Stimulated activated CD4-positive, alpha-beta T cell treated with anti-CD3 and anti-CD28 coated beads, Interleukin-15, amount 100 ng/mL, for 24 hours (primary cell): ENCODE results near the gene GALNTL6.
A peak's percentile ranks its signal among the peaks of the same experiment; 100 is the strongest.

Experiments
- DNase-seq: peaks from one replicate; pipeline ENCODE4 v3.0.0-alpha.2; 2020

The GALNTL6 gene

GRCh38 chr4:171812665-171813525, at the start of gene GALNTL6:
Gene GALNTL6, plus strand, starts transcription at chr4:171813404.
- DNase-seq = no peak

- no peak for DNase-seq
Measured at GRCh38 chr4:171765514-171765913, 47.7 kb upstream of the GALNTL6 start.

- DNase-seq = no peak
Measured at GRCh38 chr4:171774642-171775190, 38.5 kb upstream of the GALNTL6 start.

- DNase-seq = no peak
Measured at GRCh38 chr4:171779301-171779700, 33.9 kb upstream of the GALNTL6 start.

GRCh38 chr4:171785388-171785787, 27.8 kb upstream of the GALNTL6 start:
- no peak for DNase-seq

- no peak for DNase-seq
Measured at GRCh38 chr4:171793723-171794122, 19.5 kb upstream of the GALNTL6 start.

- DNase-seq = no peak
Measured at GRCh38 chr4:171794528-171794927, 18.7 kb upstream of the GALNTL6 start.

GRCh38 chr4:171809854-171810253, 3.4 kb upstream of the GALNTL6 start:
- DNase-seq = no peak

- no peak for DNase-seq
Measured at GRCh38 chr4:171812333-171812664, 905 bp upstream of the GALNTL6 start.

- DNase-seq = no peak
Measured at GRCh38 chr4:171813526-171814250, 484 bp downstream of the GALNTL6 start.

- DNase-seq = no peak
Measured at GRCh38 chr4:171814545-171814944, 1.3 kb downstream of the GALNTL6 start.

- no peak for DNase-seq
Measured at GRCh38 chr4:171817026-171817425, 3.8 kb downstream of the GALNTL6 start.

GRCh38 chr4:171834640-171835039, 21.4 kb downstream of the GALNTL6 start:
- no peak for DNase-seq

- DNase-seq = no peak
Measured at GRCh38 chr4:171843456-171843855, 30.3 kb downstream of the GALNTL6 start.

- peak; percentile 1 for DNase-seq
Measured at GRCh38 chr4:171846232-171846631, 33.0 kb downstream of the GALNTL6 start.

- no peak for DNase-seq
Measured at GRCh38 chr4:171846893-171847292, 33.7 kb downstream of the GALNTL6 start.

- no peak for DNase-seq
Measured at GRCh38 chr4:171847751-171848150, 34.5 kb downstream of the GALNTL6 start.

- no peak for DNase-seq
Measured at GRCh38 chr4:171849686-171850222, 36.5 kb downstream of the GALNTL6 start.

GRCh38 chr4:171851295-171851694, 38.1 kb downstream of the GALNTL6 start:
- DNase-seq = no peak

GRCh38 chr4:171857302-171858012, 44.3 kb downstream of the GALNTL6 start:
- no peak for DNase-seq

GRCh38 chr4:171875291-171875690, 62.1 kb downstream of the GALNTL6 start:
- no peak for DNase-seq

- no peak for DNase-seq
Measured at GRCh38 chr4:171876636-171877035, 63.4 kb downstream of the GALNTL6 start.

- DNase-seq = no peak
Measured at GRCh38 chr4:171880136-171880535, 66.9 kb downstream of the GALNTL6 start.
